Measurements from ENCODE around the gene GREM1.
A peak's percentile ranks its signal among the peaks of the same experiment; 100 is the strongest.

Gene GREM1

GRCh38 chr15:32730677-32731654 lies 13.2 kb downstream of the GREM1 start:
- DNase-seq (ENCODE audit: low spot score): peak; percentile 91

- DNase-seq (ENCODE audit: low spot score): no peak
Measured at GRCh38 chr15:32732574-32733157, 14.9 kb downstream of the GREM1 start.

DNA sequence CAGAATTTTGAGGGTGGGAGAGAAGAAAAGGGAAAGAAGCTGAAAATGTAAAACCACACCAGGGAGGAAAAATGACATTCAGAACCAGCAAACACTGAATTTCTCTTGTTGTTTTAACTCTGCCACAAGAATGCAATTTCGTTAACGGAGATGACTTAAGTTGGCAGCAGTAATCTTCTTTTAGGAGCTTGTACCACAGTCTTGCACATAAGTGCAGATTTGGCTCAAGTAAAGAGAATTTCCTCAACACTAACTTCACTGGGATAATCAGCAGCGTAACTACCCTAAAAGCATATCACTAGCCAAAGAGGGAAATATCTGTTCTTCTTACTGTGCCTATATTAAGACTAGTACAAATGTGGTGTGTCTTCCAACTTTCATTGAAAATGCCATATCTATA lies 15.5 kb downstream of the GREM1 start:
- DNase-seq (ENCODE audit: low spot score): no peak

GRCh38 chr15:32735989-32736700 lies 18.3 kb downstream of the GREM1 start:
- DNase-seq (ENCODE audit: low spot score): no peak

DNA sequence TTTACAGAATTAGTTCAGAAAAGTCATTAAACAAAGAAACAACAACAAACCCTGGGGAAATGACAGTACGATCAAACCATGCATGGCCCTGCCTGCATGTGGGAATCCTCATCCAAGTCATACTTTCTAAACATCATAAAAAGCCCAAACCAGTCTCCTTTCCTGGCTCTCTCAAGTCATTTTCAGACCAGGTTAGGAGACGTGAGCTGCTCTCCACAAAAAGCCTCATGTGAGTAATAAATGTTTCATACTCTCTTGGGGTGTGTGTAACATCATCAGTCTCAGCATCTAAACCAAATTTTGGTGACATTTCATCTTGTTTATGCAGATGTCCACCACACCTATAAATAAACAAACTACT lies 18.9 kb downstream of the GREM1 start:
- DNase-seq (ENCODE audit: low spot score): no peak

- no peak for DNase-seq (ENCODE audit: low spot score)
Measured at GRCh38 chr15:32737304-32737703, 19.5 kb downstream of the GREM1 start.

- DNase-seq (ENCODE audit: low spot score): no peak
Measured at GRCh38 chr15:32738666-32739065, 20.9 kb downstream of the GREM1 start.

DNA sequence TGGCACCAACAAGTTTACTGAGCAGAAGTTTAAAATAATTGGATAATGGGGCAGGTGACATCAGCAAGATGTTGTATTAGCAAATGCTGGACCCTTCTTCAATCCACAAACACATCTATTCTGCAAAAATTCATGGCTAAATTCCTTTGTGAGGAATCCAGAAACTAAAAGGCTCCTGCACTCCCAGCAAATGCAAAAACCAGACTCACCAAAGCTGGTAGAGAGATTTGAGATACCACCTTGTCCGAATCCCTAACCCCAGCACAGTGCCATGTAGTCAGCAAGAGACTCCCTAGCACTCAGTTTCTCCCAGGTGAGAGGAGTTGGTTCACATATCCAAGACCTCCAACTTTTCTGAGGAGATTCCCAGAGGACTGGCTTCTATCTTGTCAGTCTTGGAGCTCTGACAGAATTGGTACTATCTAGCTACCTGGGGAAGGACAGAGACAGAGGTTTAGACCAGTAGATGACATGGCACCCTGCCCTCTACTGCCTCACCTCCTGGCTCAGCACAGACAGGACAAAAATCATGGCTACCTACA lies 21.8 kb downstream of the GREM1 start:
- DNase-seq (ENCODE audit: low spot score): no peak

DNA sequence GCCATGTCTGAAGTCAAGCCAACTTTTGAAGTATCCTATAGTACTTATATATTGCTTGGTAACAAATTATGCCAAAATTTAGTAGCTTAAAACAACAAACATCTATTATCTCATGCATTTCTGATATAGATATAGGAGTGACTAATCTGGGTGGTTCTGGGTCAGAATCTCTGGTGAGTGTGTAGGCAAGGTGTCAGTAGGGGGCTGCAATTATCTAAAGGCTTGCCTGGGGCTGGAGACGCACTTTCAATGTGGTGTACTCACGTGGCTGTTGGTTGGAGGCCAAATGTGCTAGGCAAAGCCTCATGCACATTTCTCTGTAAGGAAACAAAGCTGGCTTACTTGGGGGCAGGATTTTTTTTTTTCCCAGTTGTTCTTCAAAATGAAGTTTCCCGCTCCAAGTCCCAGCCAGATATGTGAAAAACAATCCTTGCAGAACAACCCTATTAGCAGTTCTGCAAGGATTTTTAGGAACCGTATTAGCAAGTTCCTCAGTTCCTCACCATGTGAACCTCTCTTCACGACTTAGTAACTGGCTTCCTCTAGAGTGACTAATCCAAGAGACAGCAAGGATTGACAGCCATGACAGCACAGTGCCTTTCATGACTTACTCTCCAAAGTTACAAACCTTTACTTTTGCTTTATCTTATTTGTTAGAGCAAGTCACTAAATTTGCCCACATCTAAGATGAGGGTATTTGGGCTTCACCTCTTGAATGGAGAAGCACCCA lies 25.8 kb downstream of the GREM1 start:
- peak; percentile 9 for DNase-seq (ENCODE audit: low spot score)

- no peak for DNase-seq (ENCODE audit: low spot score)
Measured at GRCh38 chr15:32746116-32746857, 28.5 kb downstream of the GREM1 start.

GRCh38 chr15:32747921-32748342 lies 30.1 kb downstream of the GREM1 start:
- DNase-seq (ENCODE audit: low spot score): no peak

DNA sequence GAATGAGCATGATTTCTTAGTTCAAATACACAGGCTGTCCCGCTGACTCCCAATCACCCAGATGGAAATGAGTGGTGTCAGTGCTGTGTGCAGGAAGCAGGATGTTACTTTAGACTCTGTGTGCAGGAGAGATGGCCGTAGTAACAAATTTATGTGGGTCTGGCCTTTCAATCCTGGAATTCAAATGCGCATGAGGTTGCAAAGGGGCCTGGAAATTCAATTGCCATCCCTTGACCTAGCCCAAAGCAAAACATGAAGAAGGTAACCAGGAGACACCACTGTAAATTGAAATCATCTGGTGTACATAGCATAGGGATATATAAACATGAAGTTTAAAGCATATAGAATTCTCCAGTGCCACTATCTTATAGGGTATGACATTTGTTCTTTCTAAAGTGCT lies 33.2 kb downstream of the GREM1 start:
- DNase-seq (ENCODE audit: low spot score): no peak

DNA sequence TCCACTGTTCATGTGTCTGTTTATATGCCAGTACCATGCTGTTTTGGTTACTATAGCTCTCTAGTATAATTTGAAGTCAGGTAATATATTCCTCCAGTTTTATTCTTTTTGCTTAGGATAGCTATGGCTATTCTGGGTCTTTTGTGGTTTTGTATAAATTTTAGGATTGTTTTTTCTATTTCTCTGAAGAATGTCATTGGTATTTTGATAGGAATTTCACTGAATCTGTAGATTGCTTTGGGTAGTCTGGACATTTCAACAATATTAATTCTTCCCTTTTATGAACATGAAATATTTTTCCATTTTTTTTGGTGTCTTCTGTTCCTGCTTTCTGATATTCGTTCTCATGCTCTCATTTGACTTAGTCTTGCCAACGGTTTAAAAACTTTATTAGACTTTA lies 39.6 kb downstream of the GREM1 start:
- no peak for DNase-seq (ENCODE audit: low spot score)

- no peak for DNase-seq (ENCODE audit: low spot score)
Measured at GRCh38 chr15:32763295-32763694, 45.5 kb downstream of the GREM1 start.

GRCh38 chr15:32765236-32765635 lies 47.4 kb downstream of the GREM1 start:
- DNase-seq (ENCODE audit: low spot score): no peak

GRCh38 chr15:32766101-32766500 lies 48.3 kb downstream of the GREM1 start:
- no peak for DNase-seq (ENCODE audit: low spot score)

GRCh38 chr15:32767236-32767635 lies 49.4 kb downstream of the GREM1 start:
- DNase-seq (ENCODE audit: low spot score): no peak

GRCh38 chr15:32774022-32774421 lies 56.2 kb downstream of the GREM1 start:
- DNase-seq (ENCODE audit: low spot score): peak; percentile 73

- DNase-seq (ENCODE audit: low spot score): no peak
Measured at GRCh38 chr15:32775103-32775502, 57.3 kb downstream of the GREM1 start.

GRCh38 chr15:32778391-32779176 lies 60.8 kb downstream of the GREM1 start:
- no peak for DNase-seq (ENCODE audit: low spot score)

Measured in kidney tubule cell (primary cell).